Fibroblast of skin of back (primary cell): ENCODE measurements around the gene NCOA5.

Experiments
- DNase-seq: peaks from one replicate; pipeline ENCODE4 v3.0.0-alpha.2; 2013

Gene NCOA5

GRCh38 chr20:46060301-46060881 is 29.4 kb downstream of the NCOA5 start:
- peak; percentile 23 for DNase-seq

GRCh38 chr20:46058599-46059281 is 31.0 kb downstream of the NCOA5 start:
- no peak for DNase-seq

- DNase-seq, result peak; percentile 34
These were observed 31.7 kb downstream of the NCOA5 start for GRCh38 chr20:46057856-46058598.

- DNase-seq, result peak; percentile 56
These were observed 32.5 kb downstream of the NCOA5 start for GRCh38 chr20:46056970-46057855.

GRCh38 chr20:46056027-46056833 is 33.5 kb downstream of the NCOA5 start:
- no peak for DNase-seq

GRCh38 chr20:46055269-46055668 is 34.5 kb downstream of the NCOA5 start:
- no peak for DNase-seq

- DNase-seq, result no peak
These were observed 35.2 kb downstream of the NCOA5 start for GRCh38 chr20:46054606-46055005.

GRCh38 chr20:46053416-46053815 is 36.3 kb downstream of the NCOA5 start:
- DNase-seq, result no peak

GRCh38 chr20:46051556-46052308 is 38.0 kb downstream of the NCOA5 start:
- DNase-seq, result no peak

GRCh38 chr20:46050885-46051284 is 38.9 kb downstream of the NCOA5 start:
- no peak for DNase-seq

- no peak for DNase-seq
These were observed 39.3 kb downstream of the NCOA5 start for GRCh38 chr20:46050444-46050843.

GRCh38 chr20:46049815-46050214 is 39.9 kb downstream of the NCOA5 start:
- DNase-seq, result no peak

GRCh38 chr20:46049190-46049589 is 40.6 kb downstream of the NCOA5 start:
- DNase-seq, result no peak

- DNase-seq, result no peak
These were observed 41.9 kb downstream of the NCOA5 start for GRCh38 chr20:46047821-46048220.

GRCh38 chr20:46046588-46047310 is 43.0 kb downstream of the NCOA5 start:
- no peak for DNase-seq

GRCh38 chr20:46044896-46045295 is 44.9 kb downstream of the NCOA5 start:
- no peak for DNase-seq

- no peak for DNase-seq
These were observed 46.2 kb downstream of the NCOA5 start for GRCh38 chr20:46043556-46043955.

- DNase-seq, result peak; percentile 43
These were observed 48.7 kb downstream of the NCOA5 start for GRCh38 chr20:46040902-46041535.

- no peak for DNase-seq
These were observed 52.7 kb downstream of the NCOA5 start for GRCh38 chr20:46037036-46037435.

GRCh38 chr20:46036370-46036769 is 53.4 kb downstream of the NCOA5 start:
- DNase-seq, result no peak
